WTC11 (cell line): ENCODE data around the gene TULP3. TPM values are rescaled to one million over a fixed set of nuclear protein-coding genes. Genes with fewer than 3 reads are reported as not detected.
"Not testable (repeated sequence)": the region's sequence is repeated elsewhere in the genome, so short reads cannot be mapped to it uniquely, and the experiment has no call there.

ENCODE experiments used
- ATAC-seq: fragments of 200-7000 bp; cut with Tn5 transposase; 2 replicates; pipeline ENCODE4 v1.10.0; 2021; ENCODE audit warnings: mild to moderate bottlenecking, moderate library complexity
- CTCF ChIA-PET: fragments of 300-600 bp; sonication (Branson Sonifier 250); formaldehyde crosslinking; loops from one replicate; lab custom pipeline; 2021; ENCODE audit warnings: antibody characterized with exemption; lab: Charles Lee
- POLR2A ChIA-PET: fragments of 350-600 bp; sonication (Branson Sonifier 250); formaldehyde crosslinking; loops from one replicate; lab custom pipeline; 2021; ENCODE audit warnings: antibody characterized with exemption; lab: Charles Lee
- DNase-seq: peaks from one replicate; pipeline ENCODE4 v3.0.0; 2021; ENCODE audit warnings: low spot score
- H3K27ac Mint-ChIP-seq: 2 replicates; pipeline ENCODE4 v1.8.0; 2021; ENCODE audit warnings: mixed read lengths
- H3K27me3 Mint-ChIP-seq: 2 replicates; pipeline ENCODE4 v1.8.0; 2021; ENCODE audit warnings: low read depth, mild to moderate bottlenecking, moderate library complexity, mixed read lengths
- H3K36me3 Mint-ChIP-seq: 2 replicates; pipeline ENCODE4 v1.8.0; 2021; ENCODE audit warnings: mixed read lengths
- H3K4me1 Mint-ChIP-seq: 2 replicates; pipeline ENCODE4 v1.8.0; 2022; ENCODE audit warnings: mixed read lengths
- H3K4me3 Mint-ChIP-seq: 2 replicates; pipeline ENCODE4 v1.8.0; 2021; ENCODE audit warnings: mild to moderate bottlenecking, moderate library complexity, mixed read lengths
- H3K9me3 Mint-ChIP-seq: 2 replicates; pipeline ENCODE4 v1.8.0; 2021; ENCODE audit warnings: mixed read lengths
- CBFB ChIP-seq: sonication (generic); formaldehyde crosslinking; IDR thresholded peaks from 2 replicates; pipeline ENCODE4 v1.8.1; 2022; ENCODE audit warnings: mild to moderate bottlenecking, low read depth, missing genetic modification reagents
- CREB1 ChIP-seq: sonication (generic); formaldehyde crosslinking; IDR thresholded peaks from 2 replicates; pipeline ENCODE4 v1.8.0; 2023; ENCODE audit warnings: mild to moderate bottlenecking, missing genetic modification reagents
- ESRRA ChIP-seq: sonication (generic); formaldehyde crosslinking; IDR thresholded peaks from 2 replicates; pipeline ENCODE4 v1.8.1; 2022; ENCODE audit warnings: mild to moderate bottlenecking, missing genetic modification reagents, borderline replicate concordance
- FOXK1 ChIP-seq: sonication (generic); formaldehyde crosslinking; IDR thresholded peaks from 2 replicates; pipeline ENCODE4 v1.8.0; 2022; ENCODE audit warnings: mild to moderate bottlenecking, moderate library complexity, missing genetic modification reagents
- FOXP1 ChIP-seq: sonication (generic); formaldehyde crosslinking; IDR thresholded peaks from 2 replicates; pipeline ENCODE4 v1.8.0; 2022; ENCODE audit warnings: missing genetic modification reagents, mild to moderate bottlenecking, moderate library complexity, borderline replicate concordance
- JAZF1 ChIP-seq: fragments of 250-450 bp; sonication (Bioruptor Pico); IDR thresholded peaks from 2 replicates; pipeline ENCODE4 v1.9.0; 2021; ENCODE audit warnings: moderate library complexity, mild to moderate bottlenecking, inconsistent platforms
- NFATC4 ChIP-seq: fragments of 250-450 bp; sonication (Bioruptor Pico); IDR thresholded peaks from 2 replicates; pipeline ENCODE4 v1.9.0; 2021; ENCODE audit warnings: mild to moderate bottlenecking
- NFE2L1 ChIP-seq: sonication (generic); formaldehyde crosslinking; IDR thresholded peaks from 2 replicates; pipeline ENCODE4 v1.8.1; 2023; ENCODE audit warnings: missing genetic modification reagents
- NR2C2 ChIP-seq: sonication (generic); formaldehyde crosslinking; IDR thresholded peaks from 2 replicates; pipeline ENCODE4 v1.8.0; 2022; ENCODE audit warnings: mild to moderate bottlenecking, missing genetic modification reagents
- OVOL2 ChIP-seq: fragments of 250-450 bp; sonication (Bioruptor Pico); IDR thresholded peaks from 2 replicates; pipeline ENCODE4 v1.9.0; 2021; ENCODE audit warnings: mild to moderate bottlenecking, borderline replicate concordance
- PRRX2 ChIP-seq: fragments of 250-450 bp; sonication (Bioruptor Pico); IDR thresholded peaks from 2 replicates; pipeline ENCODE4 v1.8.0; 2021; ENCODE audit warnings: mild to moderate bottlenecking
- RELA ChIP-seq: sonication (generic); formaldehyde crosslinking; IDR thresholded peaks from 2 replicates; pipeline ENCODE4 v1.8.1; 2022; ENCODE audit warnings: missing genetic modification reagents, mild to moderate bottlenecking, borderline replicate concordance
- SMAD4 ChIP-seq: sonication (generic); formaldehyde crosslinking; IDR thresholded peaks from 2 replicates; pipeline ENCODE4 v1.8.0; 2022; ENCODE audit warnings: mild to moderate bottlenecking, missing genetic modification reagents
- SOX15 ChIP-seq: fragments of 250-450 bp; sonication (Bioruptor Pico); IDR thresholded peaks from 2 replicates; pipeline ENCODE4 v1.9.0; 2021; ENCODE audit warnings: mild to moderate bottlenecking
- ZNF121 ChIP-seq: sonication (generic); formaldehyde crosslinking; IDR thresholded peaks from 2 replicates; pipeline ENCODE4 v1.8.0; 2023; ENCODE audit warnings: missing genetic modification reagents
- ZNF138 ChIP-seq: sonication (generic); formaldehyde crosslinking; conservative IDR thresholded peaks from 2 replicates; pipeline ENCODE4 v1.8.1; 2022; ENCODE audit warnings: mild to moderate bottlenecking, moderate library complexity, missing genetic modification reagents
- ZNF219 ChIP-seq: sonication (generic); formaldehyde crosslinking; IDR thresholded peaks from 2 replicates; pipeline ENCODE4 v1.8.0; 2023; ENCODE audit warnings: missing genetic modification reagents, mild to moderate bottlenecking, borderline replicate concordance
- ZNF263 ChIP-seq: sonication (generic); formaldehyde crosslinking; IDR thresholded peaks from 2 replicates; pipeline ENCODE4 v1.8.1; 2022; ENCODE audit warnings: low read depth, mild to moderate bottlenecking, moderate library complexity, missing genetic modification reagents
- ZNF396 ChIP-seq: fragments of 250-450 bp; sonication (Bioruptor Pico); IDR thresholded peaks from 2 replicates; pipeline ENCODE4 v1.8.0; 2021; ENCODE audit warnings: mild to moderate bottlenecking, moderate library complexity, borderline replicate concordance
- ZNF423 ChIP-seq: fragments of 250-450 bp; sonication (Bioruptor Pico); IDR thresholded peaks from 2 replicates; pipeline ENCODE4 v2.1.2; 2022; ENCODE audit warnings: mild to moderate bottlenecking, moderate library complexity
- total RNA-seq: library from RNA; stranded (reverse); gene quantifications from 3 replicates; pipeline ENCODE4 v1.2.3, GENCODE V29; 2021
- TF ChIP-seq, protein P1 (sequence below): sonication (generic); formaldehyde crosslinking; conservative IDR thresholded peaks from 2 replicates; pipeline ENCODE4 v1.8.1; 2023; ENCODE audit warnings: mild to moderate bottlenecking, low read depth, missing genetic modification reagents, moderate library complexity
- TF ChIP-seq, protein P2 (sequence below): sonication (generic); formaldehyde crosslinking; IDR thresholded peaks from 2 replicates; pipeline ENCODE4 v1.8.1; 2023; ENCODE audit warnings: mild to moderate bottlenecking, missing genetic modification reagents
- TF ChIP-seq, protein P3 (sequence below): fragments of 250-450 bp; sonication (Bioruptor Pico); IDR thresholded peaks from 2 replicates; pipeline ENCODE4 v1.8.0; 2021; ENCODE audit warnings: mild to moderate bottlenecking
- TF ChIP-seq, protein P4 (sequence below): fragments of 250-450 bp; sonication (Bioruptor Pico); IDR thresholded peaks from 2 replicates; pipeline ENCODE4 v2.1.2; 2022; ENCODE audit warnings: mild to moderate bottlenecking, moderate library complexity
- TF ChIP-seq, protein P5 (sequence below): fragments of 250-450 bp; sonication (Bioruptor Pico); IDR thresholded peaks from 2 replicates; pipeline ENCODE4 v1.9.0; 2021; ENCODE audit warnings: mild to moderate bottlenecking
- TF ChIP-seq, protein P6 (sequence below): sonication (generic); formaldehyde crosslinking; IDR thresholded peaks from 2 replicates; pipeline ENCODE4 v1.8.0; 2022; ENCODE audit warnings: mild to moderate bottlenecking, missing genetic modification reagents

Gene TULP3
- total RNA-seq, 1 experiment from 2014 or later, result 17.4 TPM

DNA sequence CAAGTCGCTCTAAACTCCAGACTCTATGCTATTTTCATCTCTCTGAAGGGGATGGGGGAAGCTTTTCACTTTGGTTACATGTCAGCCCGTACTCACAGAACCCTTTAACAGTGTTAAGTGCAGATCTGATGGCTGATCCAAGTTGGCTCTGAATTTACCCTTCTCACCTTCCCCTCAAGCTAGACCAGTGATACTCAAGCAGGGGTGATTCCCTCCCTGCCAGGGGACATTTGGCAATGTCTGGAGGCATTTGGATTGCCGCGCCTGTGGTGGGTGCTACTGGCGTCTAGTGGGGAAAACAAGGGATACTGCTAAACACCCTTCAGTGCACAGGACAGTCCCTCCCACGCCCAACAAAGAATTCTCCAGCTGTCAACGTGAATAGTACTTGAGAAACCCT lies 27.8 kb upstream of the TULP3 start:
- no peak for DNase-seq
- TF ChIP-seq CREB1 (CRISPR knock-in tag) (no peak), ZNF423 (CRISPR knock-in tag) (no peak), SMAD4 (CRISPR knock-in tag) (no peak), CBFB (CRISPR knock-in tag) (no peak), SOX15 (CRISPR knock-in tag) (no peak), NFE2L1 (CRISPR knock-in tag) (no peak), OVOL2 (CRISPR knock-in tag) (no peak), ZNF138 (CRISPR knock-in tag) (no peak), ZNF396 (CRISPR knock-in tag) (no peak)
- TF ChIP-seq, protein P1, sequence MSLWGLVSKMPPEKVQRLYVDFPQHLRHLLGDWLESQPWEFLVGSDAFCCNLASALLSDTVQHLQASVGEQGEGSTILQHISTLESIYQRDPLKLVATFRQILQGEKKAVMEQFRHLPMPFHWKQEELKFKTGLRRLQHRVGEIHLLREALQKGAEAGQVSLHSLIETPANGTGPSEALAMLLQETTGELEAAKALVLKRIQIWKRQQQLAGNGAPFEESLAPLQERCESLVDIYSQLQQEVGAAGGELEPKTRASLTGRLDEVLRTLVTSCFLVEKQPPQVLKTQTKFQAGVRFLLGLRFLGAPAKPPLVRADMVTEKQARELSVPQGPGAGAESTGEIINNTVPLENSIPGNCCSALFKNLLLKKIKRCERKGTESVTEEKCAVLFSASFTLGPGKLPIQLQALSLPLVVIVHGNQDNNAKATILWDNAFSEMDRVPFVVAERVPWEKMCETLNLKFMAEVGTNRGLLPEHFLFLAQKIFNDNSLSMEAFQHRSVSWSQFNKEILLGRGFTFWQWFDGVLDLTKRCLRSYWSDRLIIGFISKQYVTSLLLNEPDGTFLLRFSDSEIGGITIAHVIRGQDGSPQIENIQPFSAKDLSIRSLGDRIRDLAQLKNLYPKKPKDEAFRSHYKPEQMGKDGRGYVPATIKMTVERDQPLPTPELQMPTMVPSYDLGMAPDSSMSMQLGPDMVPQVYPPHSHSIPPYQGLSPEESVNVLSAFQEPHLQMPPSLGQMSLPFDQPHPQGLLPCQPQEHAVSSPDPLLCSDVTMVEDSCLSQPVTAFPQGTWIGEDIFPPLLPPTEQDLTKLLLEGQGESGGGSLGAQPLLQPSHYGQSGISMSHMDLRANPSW (CRISPR knock-in tag), result no peak
- TF ChIP-seq, protein P2, sequence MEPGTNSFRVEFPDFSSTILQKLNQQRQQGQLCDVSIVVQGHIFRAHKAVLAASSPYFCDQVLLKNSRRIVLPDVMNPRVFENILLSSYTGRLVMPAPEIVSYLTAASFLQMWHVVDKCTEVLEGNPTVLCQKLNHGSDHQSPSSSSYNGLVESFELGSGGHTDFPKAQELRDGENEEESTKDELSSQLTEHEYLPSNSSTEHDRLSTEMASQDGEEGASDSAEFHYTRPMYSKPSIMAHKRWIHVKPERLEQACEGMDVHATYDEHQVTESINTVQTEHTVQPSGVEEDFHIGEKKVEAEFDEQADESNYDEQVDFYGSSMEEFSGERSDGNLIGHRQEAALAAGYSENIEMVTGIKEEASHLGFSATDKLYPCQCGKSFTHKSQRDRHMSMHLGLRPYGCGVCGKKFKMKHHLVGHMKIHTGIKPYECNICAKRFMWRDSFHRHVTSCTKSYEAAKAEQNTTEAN (CRISPR knock-in tag), result no peak
- Mint-ChIP-seq H3K36me3 (peaks cover 79% of the 10 kb centered on the region), H3K4me3 (no peak overlapping the region), H3K27me3 (no peaks in the 10 kb centered on the region), H3K27ac (no peak overlapping the region), H3K9me3 (no peaks in the 10 kb centered on the region), H3K4me1 (no peaks in the 10 kb centered on the region)
- CTCF ChIA-PET, result interaction anchor here (1.4 to 1.6 kb wide), 2 partner anchors 9 to 17 kb away, joined by 3 to 6 read pairs; no protein-coding TSS in a partner anchor
- ATAC-seq, result no peak
- POLR2A ChIA-PET, result interaction anchor here (1.4 kb wide), 1 partner anchor 9 kb away, joined by 4 read pairs; no protein-coding TSS in a partner anchor

DNA sequence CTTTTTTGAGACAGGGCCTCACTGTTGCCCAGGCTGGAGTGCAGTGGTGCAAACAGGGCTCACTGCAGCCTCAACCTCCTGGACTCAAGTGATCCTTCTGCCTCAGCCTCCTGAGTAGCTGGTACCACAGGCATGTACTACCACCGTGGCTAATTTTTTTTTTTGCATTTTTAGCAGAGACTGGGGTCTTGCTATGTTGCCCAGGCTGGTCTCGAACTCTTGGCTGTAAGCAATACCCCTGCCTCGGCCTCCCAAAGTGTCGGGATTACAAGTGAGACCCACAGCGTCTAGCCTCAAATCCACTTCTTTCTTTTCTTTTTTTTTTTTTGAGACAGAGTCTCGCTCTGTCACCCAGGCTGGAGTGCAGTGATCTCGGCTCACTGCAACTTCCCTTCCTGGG lies 27.3 kb upstream of the TULP3 start:
- H3K36me3 Mint-ChIP-seq, result peaks cover 81% of the 10 kb centered on the region
- not testable (repeated sequence) for H3K27ac Mint-ChIP-seq, DNase-seq, H3K27me3 Mint-ChIP-seq, H3K4me3 Mint-ChIP-seq, ATAC-seq, H3K9me3 Mint-ChIP-seq, H3K4me1 Mint-ChIP-seq
- POLR2A ChIA-PET, result interaction anchor here (0.6 kb wide), 1 partner anchor 44 kb away, joined by 4 read pairs; no protein-coding TSS in a partner anchor
- peak; percentile 84 for TF ChIP-seq ZNF121 (CRISPR knock-in tag)
- CTCF ChIA-PET, result interaction anchor here (1.4 to 1.6 kb wide), 2 partner anchors 9 to 17 kb away, joined by 3 to 10 read pairs; no protein-coding TSS in a partner anchor

DNA sequence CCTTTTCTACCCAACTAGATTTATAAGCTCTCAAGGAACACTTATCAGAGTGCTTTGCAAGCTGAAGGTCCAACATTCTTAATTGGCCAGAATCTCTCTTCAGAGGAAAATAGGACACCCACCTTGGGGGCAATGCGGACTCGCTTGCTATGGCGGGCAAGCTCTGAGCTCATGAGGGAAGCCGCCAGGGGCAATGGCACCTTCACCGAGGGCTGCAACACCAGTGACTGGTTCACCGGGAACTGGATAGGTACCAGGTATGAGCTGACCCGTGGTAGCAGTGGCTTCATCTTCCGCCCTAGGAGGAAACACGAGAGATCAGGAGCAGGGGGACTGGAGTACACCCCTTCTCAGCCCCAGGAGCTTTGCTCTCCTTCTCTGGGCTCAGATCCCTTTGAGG lies 26.5 kb upstream of the TULP3 start:
- no peak overlapping the region for H3K27ac Mint-ChIP-seq
- ChIA-PET POLR2A (interaction anchor here (0.6 kb wide), 1 partner anchor 45 kb away, joined by 4 read pairs; no protein-coding TSS in a partner anchor), CTCF (interaction anchor here (1.6 kb wide), 1 partner anchor 10 kb away, joined by 10 read pairs; no protein-coding TSS in a partner anchor)
- H3K4me3 Mint-ChIP-seq, result no peak overlapping the region
- H3K9me3 Mint-ChIP-seq, result no peaks in the 10 kb centered on the region
- H3K4me1 Mint-ChIP-seq, result no peaks in the 10 kb centered on the region
- ATAC-seq (no peak), DNase-seq (no peak)
- H3K36me3 Mint-ChIP-seq, result peaks cover 83% of the 10 kb centered on the region
- H3K27me3 Mint-ChIP-seq, result no peaks in the 10 kb centered on the region
- TF ChIP-seq, protein P3, sequence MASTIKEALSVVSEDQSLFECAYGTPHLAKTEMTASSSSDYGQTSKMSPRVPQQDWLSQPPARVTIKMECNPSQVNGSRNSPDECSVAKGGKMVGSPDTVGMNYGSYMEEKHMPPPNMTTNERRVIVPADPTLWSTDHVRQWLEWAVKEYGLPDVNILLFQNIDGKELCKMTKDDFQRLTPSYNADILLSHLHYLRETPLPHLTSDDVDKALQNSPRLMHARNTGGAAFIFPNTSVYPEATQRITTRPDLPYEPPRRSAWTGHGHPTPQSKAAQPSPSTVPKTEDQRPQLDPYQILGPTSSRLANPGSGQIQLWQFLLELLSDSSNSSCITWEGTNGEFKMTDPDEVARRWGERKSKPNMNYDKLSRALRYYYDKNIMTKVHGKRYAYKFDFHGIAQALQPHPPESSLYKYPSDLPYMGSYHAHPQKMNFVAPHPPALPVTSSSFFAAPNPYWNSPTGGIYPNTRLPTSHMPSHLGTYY (CRISPR knock-in tag), result no peak
- TF ChIP-seq PRRX2 (CRISPR knock-in tag) (no peak), ESRRA (CRISPR knock-in tag) (no peak), ZNF263 (CRISPR knock-in tag) (no peak), FOXP1 (CRISPR knock-in tag) (no peak), NR2C2 (no peak), JAZF1 (no peak), NFATC4 (CRISPR knock-in tag) (no peak), RELA (CRISPR knock-in tag) (no peak), ZNF219 (CRISPR knock-in tag) (no peak), FOXK1 (CRISPR knock-in tag) (no peak)
- TF ChIP-seq, protein P4, sequence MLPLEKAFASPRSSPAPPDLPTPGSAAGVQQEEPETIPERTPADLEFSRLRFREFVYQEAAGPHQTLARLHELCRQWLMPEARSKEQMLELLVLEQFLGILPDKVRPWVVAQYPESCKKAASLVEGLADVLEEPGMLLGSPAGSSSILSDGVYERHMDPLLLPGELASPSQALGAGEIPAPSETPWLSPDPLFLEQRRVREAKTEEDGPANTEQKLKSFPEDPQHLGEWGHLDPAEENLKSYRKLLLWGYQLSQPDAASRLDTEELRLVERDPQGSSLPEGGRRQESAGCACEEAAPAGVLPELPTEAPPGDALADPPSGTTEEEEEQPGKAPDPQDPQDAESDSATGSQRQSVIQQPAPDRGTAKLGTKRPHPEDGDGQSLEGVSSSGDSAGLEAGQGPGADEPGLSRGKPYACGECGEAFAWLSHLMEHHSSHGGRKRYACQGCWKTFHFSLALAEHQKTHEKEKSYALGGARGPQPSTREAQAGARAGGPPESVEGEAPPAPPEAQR (CRISPR knock-in tag), result no peak
- TF ChIP-seq, protein P5, sequence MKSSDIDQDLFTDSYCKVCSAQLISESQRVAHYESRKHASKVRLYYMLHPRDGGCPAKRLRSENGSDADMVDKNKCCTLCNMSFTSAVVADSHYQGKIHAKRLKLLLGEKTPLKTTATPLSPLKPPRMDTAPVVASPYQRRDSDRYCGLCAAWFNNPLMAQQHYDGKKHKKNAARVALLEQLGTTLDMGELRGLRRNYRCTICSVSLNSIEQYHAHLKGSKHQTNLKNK, result no peak
- TF ChIP-seq, protein P6, sequence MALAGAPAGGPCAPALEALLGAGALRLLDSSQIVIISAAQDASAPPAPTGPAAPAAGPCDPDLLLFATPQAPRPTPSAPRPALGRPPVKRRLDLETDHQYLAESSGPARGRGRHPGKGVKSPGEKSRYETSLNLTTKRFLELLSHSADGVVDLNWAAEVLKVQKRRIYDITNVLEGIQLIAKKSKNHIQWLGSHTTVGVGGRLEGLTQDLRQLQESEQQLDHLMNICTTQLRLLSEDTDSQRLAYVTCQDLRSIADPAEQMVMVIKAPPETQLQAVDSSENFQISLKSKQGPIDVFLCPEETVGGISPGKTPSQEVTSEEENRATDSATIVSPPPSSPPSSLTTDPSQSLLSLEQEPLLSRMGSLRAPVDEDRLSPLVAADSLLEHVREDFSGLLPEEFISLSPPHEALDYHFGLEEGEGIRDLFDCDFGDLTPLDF (CRISPR knock-in tag), result no peak
